NOMO-1 treated with dmso at 0.1 percent for 144 hours (cell line): ENCODE data around the gene ZNF22.
A peak's percentile ranks its signal among the peaks of the same experiment; 100 is the strongest.

Experiments
- DNase-seq: peaks from one replicate; lab custom pipeline; 2025; ENCODE audit not compliant: unreplicated experiment; lab: John Stamatoyannopoulos, UW

The ZNF22 gene

GRCh38 chr10:44963772-44964633 lies 36.7 kb upstream of the ZNF22 start:
- no peak for DNase-seq

GRCh38 chr10:44965104-44965503 lies 35.6 kb upstream of the ZNF22 start:
- DNase-seq: no peak

- DNase-seq: no peak
Observed at GRCh38 chr10:44965651-44966097, 35.0 kb upstream of the ZNF22 start.

GRCh38 chr10:44966129-44966815 lies 34.5 kb upstream of the ZNF22 start:
- DNase-seq: no peak

- DNase-seq: no peak
Observed at GRCh38 chr10:44966816-44967509, 33.8 kb upstream of the ZNF22 start.

GRCh38 chr10:44967616-44968015 lies 33.1 kb upstream of the ZNF22 start:
- no peak for DNase-seq

GRCh38 chr10:44968091-44968490 lies 32.6 kb upstream of the ZNF22 start:
- DNase-seq: peak; percentile 97

- no peak for DNase-seq
Observed at GRCh38 chr10:44968500-44969400, 32.0 kb upstream of the ZNF22 start.

- DNase-seq: no peak
Observed at GRCh38 chr10:44969854-44970253, 30.9 kb upstream of the ZNF22 start.

- DNase-seq: no peak
Observed at GRCh38 chr10:44970812-44971395, 29.8 kb upstream of the ZNF22 start.

- no peak for DNase-seq
Observed at GRCh38 chr10:44971434-44971833, 29.3 kb upstream of the ZNF22 start.

- no peak for DNase-seq
Observed at GRCh38 chr10:44971935-44972757, 28.6 kb upstream of the ZNF22 start.

GRCh38 chr10:44972874-44973306 lies 27.8 kb upstream of the ZNF22 start:
- DNase-seq: no peak

- DNase-seq: no peak
Observed at GRCh38 chr10:44973323-44974081, 27.2 kb upstream of the ZNF22 start.

GRCh38 chr10:44974082-44974627 lies 26.6 kb upstream of the ZNF22 start:
- no peak for DNase-seq

- no peak for DNase-seq
Observed at GRCh38 chr10:44974628-44975430, 25.9 kb upstream of the ZNF22 start.
